Measurements from ENCODE around the gene SAFB. TPM values are rescaled to one million over a fixed set of nuclear protein-coding genes. Genes with fewer than 3 reads are reported as not detected.

Gene SAFB
- total RNA-seq, 1 donor from 2014 or later: 57.9 TPM

- Mint-ChIP-seq H3K27me3 (ENCODE audit: insufficient read depth, low read depth) (peaks cover 16% of the 10 kb centered on the region), H3K27ac (no peak overlapping the region), H3K4me3 (peak overlapping the region; percentile 98), H3K4me1 (peaks cover 15% of the 10 kb centered on the region), H3K36me3 (no peaks in the 10 kb centered on the region), H3K9me3 (no peaks in the 10 kb centered on the region)
- Histone ChIP-seq H3K4me3 (no peak overlapping the region), H2AFZ (replicated peaks) (no peak overlapping the region), H3K4me1 (no peaks in the 10 kb centered on the region), H4K20me1 (ENCODE audit: low read depth) (peaks cover 67% of the 10 kb centered on the region), H3K9ac (no peak overlapping the region), H3K36me3 (no peaks in the 10 kb centered on the region), H3K27me3 (no peaks in the 10 kb centered on the region), H3K9me3 (ENCODE audit: low read depth) (no peaks in the 10 kb centered on the region), H3K4me2 (no peak overlapping the region), H3K79me2 (ENCODE audit: low read depth) (peaks cover 43% of the 10 kb centered on the region), H3F3A (ENCODE audit: low read depth) (peaks cover 38% of the 10 kb centered on the region), H3K27ac (no peak overlapping the region)
- no peak for TF ChIP-seq EZH2phosphoT487 (IDR thresholded peaks at IDR 0.05)
- TF ChIP-seq, protein P1, sequence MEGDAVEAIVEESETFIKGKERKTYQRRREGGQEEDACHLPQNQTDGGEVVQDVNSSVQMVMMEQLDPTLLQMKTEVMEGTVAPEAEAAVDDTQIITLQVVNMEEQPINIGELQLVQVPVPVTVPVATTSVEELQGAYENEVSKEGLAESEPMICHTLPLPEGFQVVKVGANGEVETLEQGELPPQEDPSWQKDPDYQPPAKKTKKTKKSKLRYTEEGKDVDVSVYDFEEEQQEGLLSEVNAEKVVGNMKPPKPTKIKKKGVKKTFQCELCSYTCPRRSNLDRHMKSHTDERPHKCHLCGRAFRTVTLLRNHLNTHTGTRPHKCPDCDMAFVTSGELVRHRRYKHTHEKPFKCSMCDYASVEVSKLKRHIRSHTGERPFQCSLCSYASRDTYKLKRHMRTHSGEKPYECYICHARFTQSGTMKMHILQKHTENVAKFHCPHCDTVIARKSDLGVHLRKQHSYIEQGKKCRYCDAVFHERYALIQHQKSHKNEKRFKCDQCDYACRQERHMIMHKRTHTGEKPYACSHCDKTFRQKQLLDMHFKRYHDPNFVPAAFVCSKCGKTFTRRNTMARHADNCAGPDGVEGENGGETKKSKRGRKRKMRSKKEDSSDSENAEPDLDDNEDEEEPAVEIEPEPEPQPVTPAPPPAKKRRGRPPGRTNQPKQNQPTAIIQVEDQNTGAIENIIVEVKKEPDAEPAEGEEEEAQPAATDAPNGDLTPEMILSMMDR (IDR thresholded peaks at IDR 0.05): no peak
- TF ChIP-seq EZH2 (IDR thresholded peaks at IDR 0.05): no peak
- DNase-seq (ENCODE audit: low spot score): no peak
Measured at GRCh38 chr19:5692723-5693194, 69.9 kb downstream of the SAFB start.

DNA sequence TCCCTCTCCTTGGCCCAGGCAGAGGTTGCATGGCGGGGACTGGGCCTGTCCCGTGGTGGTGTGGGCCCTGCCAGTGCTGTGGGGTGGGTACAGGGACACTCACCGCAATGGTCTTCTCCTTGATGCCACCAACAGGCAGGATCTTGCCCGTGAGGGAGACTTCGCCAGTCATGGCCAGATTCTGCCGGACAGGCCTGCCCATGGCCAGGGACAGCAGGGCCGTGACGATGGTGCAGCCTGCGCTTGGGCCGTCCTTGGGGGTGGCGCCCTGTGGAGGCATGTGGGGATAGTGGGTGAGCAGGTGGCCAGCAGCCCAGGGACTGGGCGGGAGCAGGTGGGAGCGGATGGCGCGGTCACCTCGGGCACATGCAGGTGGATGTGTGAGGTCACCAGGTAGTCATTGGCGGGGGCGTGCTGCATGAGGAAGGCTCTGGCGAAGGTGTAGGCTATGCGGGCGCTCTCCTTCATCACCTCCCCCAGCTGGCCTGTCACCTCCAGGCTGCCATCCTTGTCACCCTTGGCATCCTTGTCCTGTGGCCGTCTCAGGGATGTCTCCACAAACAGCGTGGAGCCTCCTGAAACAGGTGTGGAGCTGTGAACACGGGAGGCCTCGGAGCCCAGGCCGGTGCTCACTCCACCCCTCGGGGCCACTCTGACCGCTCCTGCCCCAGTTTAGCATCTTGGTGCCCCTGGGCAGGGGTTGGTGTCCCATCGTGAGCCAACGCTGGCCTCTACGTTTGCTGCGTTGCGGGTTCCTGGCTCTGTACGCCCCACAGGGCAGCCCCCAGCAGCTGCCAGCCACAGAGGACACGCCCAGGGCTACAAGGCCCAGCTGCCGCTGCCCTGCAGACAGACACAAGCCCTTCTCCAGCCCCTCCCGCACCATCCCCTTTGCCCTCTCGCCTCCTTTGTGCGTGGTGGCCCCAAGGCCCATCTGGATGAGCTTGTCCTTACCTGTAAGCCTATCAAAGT lies 70.6 kb downstream of the SAFB start:
- Mint-ChIP-seq H3K4me1 (peaks cover 15% of the 10 kb centered on the region), H3K9me3 (no peaks in the 10 kb centered on the region), H3K36me3 (no peaks in the 10 kb centered on the region), H3K27ac (no peak overlapping the region), H3K4me3 (no peak overlapping the region), H3K27me3 (ENCODE audit: insufficient read depth, low read depth) (peaks cover 16% of the 10 kb centered on the region)
- H3K79me2 ChIP-seq (ENCODE audit: low read depth): peaks cover 43% of the 10 kb centered on the region
- H3K27ac ChIP-seq: no peak overlapping the region
- H3K27me3 ChIP-seq: no peaks in the 10 kb centered on the region
- H2AFZ ChIP-seq (replicated peaks): no peak overlapping the region
- H3K4me3 ChIP-seq: no peak overlapping the region
- H3K4me2 ChIP-seq: no peak overlapping the region
- no peaks in the 10 kb centered on the region for H3K4me1 ChIP-seq
- no peak overlapping the region for H3K9ac ChIP-seq
- TF ChIP-seq, protein P1 (IDR thresholded peaks at IDR 0.05): no peak
- TF ChIP-seq EZH2phosphoT487 (IDR thresholded peaks at IDR 0.05): no peak
- no peak for TF ChIP-seq EZH2 (IDR thresholded peaks at IDR 0.05)
- no peaks in the 10 kb centered on the region for H3K36me3 ChIP-seq
- DNase-seq (ENCODE audit: low spot score): no peak
- peaks cover 42% of the 10 kb centered on the region for H3F3A ChIP-seq (ENCODE audit: low read depth)
- H3K9me3 ChIP-seq (ENCODE audit: low read depth): no peaks in the 10 kb centered on the region
- H4K20me1 ChIP-seq (ENCODE audit: low read depth): peaks cover 70% of the 10 kb centered on the region

- Histone ChIP-seq H3K4me2 (no peak overlapping the region), H3K4me1 (no peaks in the 10 kb centered on the region), H4K20me1 (ENCODE audit: low read depth) (peaks cover 73% of the 10 kb centered on the region), H3K27me3 (no peaks in the 10 kb centered on the region), H3K9me3 (ENCODE audit: low read depth) (no peaks in the 10 kb centered on the region), H2AFZ (replicated peaks) (no peak overlapping the region), H3K4me3 (no peak overlapping the region), H3K9ac (no peak overlapping the region), H3K79me2 (ENCODE audit: low read depth) (peaks cover 43% of the 10 kb centered on the region), H3K27ac (no peak overlapping the region), H3K36me3 (no peaks in the 10 kb centered on the region), H3F3A (ENCODE audit: low read depth) (peaks cover 35% of the 10 kb centered on the region)
- no peak overlapping the region for H3K4me3 Mint-ChIP-seq
- peaks cover 13% of the 10 kb centered on the region for H3K4me1 Mint-ChIP-seq
- DNase-seq (ENCODE audit: low spot score): no peak
- H3K9me3 Mint-ChIP-seq: no peaks in the 10 kb centered on the region
- peaks cover 18% of the 10 kb centered on the region for H3K27me3 Mint-ChIP-seq (ENCODE audit: insufficient read depth, low read depth)
- peaks cover 6% of the 10 kb centered on the region for H3K36me3 Mint-ChIP-seq
- H3K27ac Mint-ChIP-seq: no peak overlapping the region
- TF ChIP-seq, protein P1 (IDR thresholded peaks at IDR 0.05): no peak
- TF ChIP-seq EZH2 (IDR thresholded peaks at IDR 0.05) (no peak), EZH2phosphoT487 (IDR thresholded peaks at IDR 0.05) (no peak)
Measured at GRCh38 chr19:5694167-5694955, 71.5 kb downstream of the SAFB start.

Measured in neural progenitor cell (in vitro differentiated cells).